HepG2 (cell line): ENCODE results near the gene GALNT16. TPM values are rescaled to one million over a fixed set of nuclear protein-coding genes. Genes with fewer than 3 reads are reported as not detected.

Experiments used
- ATAC-seq: fragments of 200-7000 bp; cut with Tn5 transposase; 3 replicates; pipeline ENCODE4 v1.9.1; 2020; ENCODE audit warnings: mild to moderate bottlenecking, moderate library complexity
- BruUV-seq: library from RNA; stranded (reverse); fragments of 400-500 nt; replicated peaks from 2 replicates; lab custom pipeline; 2021; lab: Mats Ljungman, UMichigan
- CTCF ChIA-PET: fragments of 300-600 bp; formaldehyde crosslinking; extraction: SDS; loops from one replicate; lab custom pipeline; 2021; ENCODE audit warnings: low total read pairs, inconsistent platforms, low intra/inter-chr PET ratio; lab: Yijun Ruan, JAX
- POLR2A ChIA-PET: fragments of 350-600 bp; sonication (Branson Sonifier 250); formaldehyde crosslinking; loops from one replicate; lab custom pipeline; 2020; ENCODE audit warnings: antibody characterized with exemption, inconsistent platforms; lab: Yijun Ruan, JAX
- DNase-seq: peaks from one replicate; pipeline ENCODE4 v3.0.0-alpha.2; 2015; ENCODE audit warnings: low spot score
- FAIRE-seq: peaks from 3 replicates; lab custom pipeline; 2011; peaks lifted over from hg19 to GRCh38; lab: Jason Lieb, UNC
- H2AFZ ChIP-seq: one replicate; pipeline ENCODE4 v1.6.1; 2011; ENCODE audit warnings: low read length, inconsistent platforms
- H3K27ac ChIP-seq: fragments of 300-600 bp; 3 replicates; pipeline ENCODE4 v1.8.0; 2011; ENCODE audit warnings: mixed run types, mild to moderate bottlenecking, mixed read lengths, low read length, inconsistent platforms; ENCODE audit not compliant: insufficient read depth; ENCODE audit errors: extremely low read length
- H3K27me3 ChIP-seq, 2 experiments: fragments of 200-600 bp in 1 of 2; 2 replicates in 1 of 2; 3 replicates in 1 of 2; pipeline versions ENCODE4 v1.6.0 to v1.8.0; 2011; ENCODE audit warnings: low read length in 2 of 2, mild to moderate bottlenecking in 2 of 2, moderate library complexity in 2 of 2, inconsistent platforms in 1 of 2; ENCODE audit not compliant: insufficient read depth in 2 of 2, control insufficient read depth in 1 of 2
- H3K36me3 ChIP-seq, 2 experiments: fragments of 200-600 bp in 1 of 2; replicated peaks in 1 of 2; 2 replicates in 1 of 2; 3 replicates in 1 of 2; pipeline versions ENCODE4 v1.5.1 to v1.8.0; 2011; ENCODE audit warnings: low read length in 2 of 2, inconsistent platforms in 1 of 2; ENCODE audit not compliant: insufficient read depth in 2 of 2, control insufficient read depth in 1 of 2
- H3K4me1 ChIP-seq: 2 replicates; pipeline ENCODE4 v1.5.1; 2012; ENCODE audit warnings: low read length, inconsistent platforms; ENCODE audit not compliant: insufficient read depth
- H3K4me2 ChIP-seq: 2 replicates; pipeline ENCODE4 v1.6.0; 2011; ENCODE audit warnings: low read depth, low read length, inconsistent platforms
- H3K4me3 ChIP-seq, 3 experiments: fragments of 200-600 bp in 1 of 3; sonication (generic), shearing (Covaris generic) in 1 of 3; replicated peaks in 1 of 3; 2 replicates each; pipeline ENCODE4 v1.5.1; 2011 to 2016; ENCODE audit warnings: low read length in 3 of 3, inconsistent platforms in 2 of 3, low read depth in 2 of 3, mild to moderate bottlenecking in 2 of 3, control low read depth in 1 of 3, mixed read lengths in 1 of 3; ENCODE audit not compliant: insufficient read depth in 1 of 3
- H3K79me2 ChIP-seq: one replicate; pipeline ENCODE4 v1.6.1; 2011; ENCODE audit warnings: low read length, inconsistent platforms; ENCODE audit not compliant: insufficient read depth
- H3K9ac ChIP-seq: 2 replicates; pipeline ENCODE4 v1.6.0; 2011; ENCODE audit warnings: mild to moderate bottlenecking, low read depth, low read length, inconsistent platforms; ENCODE audit not compliant: insufficient read depth
- H3K9me3 ChIP-seq: 2 replicates; pipeline ENCODE4 v1.5.1; 2012; ENCODE audit warnings: mild to moderate bottlenecking, low read length
- H4K20me1 ChIP-seq: 2 replicates; pipeline ENCODE4 v1.6.0; 2011; ENCODE audit warnings: inconsistent platforms, mild to moderate bottlenecking, low read length, moderate library complexity; ENCODE audit not compliant: insufficient read depth
- AGO1 ChIP-seq: fragments of 200-400 bp; formaldehyde crosslinking; IDR thresholded peaks from 2 replicates; pipeline ENCODE4 v1.6.1; 2017; ENCODE audit warnings: mild to moderate bottlenecking, low read depth, low read length, moderate library complexity; ENCODE audit not compliant: poor library complexity, severe bottlenecking
- ARNT ChIP-seq: fragments of 450-650 bp; IDR thresholded peaks from 2 replicates; pipeline ENCODE4 v1.6.1; 2017
- HMGXB4 ChIP-seq, 2 experiments: sonication (generic) in 1 of 2; formaldehyde crosslinking in 1 of 2; IDR thresholded peaks; 2 replicates each; pipeline versions ENCODE4 v1.4.0 to v1.6.1; 2018 to 2020; ENCODE audit warnings: missing genetic modification reagents in 2 of 2, borderline replicate concordance in 1 of 2, low read depth in 1 of 2, mild to moderate bottlenecking in 1 of 2, missing biosample characterization in 1 of 2
- HOXA9 ChIP-seq: sonication (generic); formaldehyde crosslinking; IDR thresholded peaks from 2 replicates; pipeline ENCODE4 v1.8.1; 2022; ENCODE audit warnings: missing genetic modification reagents, mild to moderate bottlenecking, moderate library complexity, borderline replicate concordance
- PHB2 ChIP-seq: fragments of 450-650 bp; IDR thresholded peaks from 2 replicates; pipeline ENCODE4 v1.6.1; 2018; ENCODE audit not compliant: partially characterized antibody
- REL ChIP-seq: sonication (generic); formaldehyde crosslinking; conservative IDR thresholded peaks from 2 replicates; pipeline ENCODE4 v1.8.0; 2022; ENCODE audit warnings: mild to moderate bottlenecking, missing genetic modification reagents, moderate library complexity
- SOX6 ChIP-seq, 2 experiments: fragments of 450-650 bp in 1 of 2; sonication (generic) in 1 of 2; formaldehyde crosslinking in 1 of 2; IDR thresholded peaks; 2 replicates each; pipeline versions ENCODE4 v1.4.0 to v1.6.1; 2017 to 2020; ENCODE audit warnings: antibody characterized with exemption in 1 of 2, mild to moderate bottlenecking in 1 of 2, missing genetic modification reagents in 1 of 2
- STAG1 ChIP-seq: sonication (generic); formaldehyde crosslinking; IDR thresholded peaks from 2 replicates; pipeline ENCODE4 v1.4.0; 2020; ENCODE audit warnings: missing genetic modification reagents
- TEF ChIP-seq: sonication (generic); formaldehyde crosslinking; IDR thresholded peaks from 2 replicates; pipeline ENCODE4 v1.5.0; 2020; ENCODE audit warnings: missing genetic modification reagents
- ZFY ChIP-seq: sonication (generic); formaldehyde crosslinking; IDR thresholded peaks from 2 replicates; pipeline ENCODE4 v1.4.0; 2020; ENCODE audit warnings: missing genetic modification reagents
- ZNF263 ChIP-seq: sonication (generic); formaldehyde crosslinking; IDR thresholded peaks from 2 replicates; pipeline ENCODE4 v1.4.0; 2020; ENCODE audit warnings: missing genetic modification reagents
- ZNF343 ChIP-seq: sonication (generic); formaldehyde crosslinking; IDR thresholded peaks from 2 replicates; pipeline ENCODE4 v1.4.0; 2020; ENCODE audit warnings: mild to moderate bottlenecking, missing genetic modification reagents
- ZNF460 ChIP-seq: sonication (generic); formaldehyde crosslinking; IDR thresholded peaks from 2 replicates; pipeline ENCODE4 v1.5.1; 2020; ENCODE audit warnings: missing genetic modification reagents, mild to moderate bottlenecking, borderline replicate concordance
- ZNF737 ChIP-seq: sonication (generic); formaldehyde crosslinking; IDR thresholded peaks from 2 replicates; pipeline ENCODE4 v1.5.0; 2020; ENCODE audit warnings: missing genetic modification reagents, mild to moderate bottlenecking, borderline replicate concordance
- ZNF761 ChIP-seq: sonication (generic); formaldehyde crosslinking; conservative IDR thresholded peaks from 2 replicates; pipeline ENCODE4 v1.4.0; 2020; ENCODE audit warnings: mild to moderate bottlenecking, missing genetic modification reagents
- ZNF792 ChIP-seq: IDR thresholded peaks from 2 replicates; pipeline ENCODE4 v1.6.1; 2016
- ZNF83 ChIP-seq: sonication (generic); formaldehyde crosslinking; IDR thresholded peaks from 2 replicates; pipeline ENCODE4 v1.4.0; 2020; ENCODE audit warnings: missing genetic modification reagents, mild to moderate bottlenecking, borderline replicate concordance
- WGBS: methylation state at CpG from one replicate; pipeline ENCODE4 v1.1.6; 2017; ENCODE audit warnings: low lambda C conversion rate; 5-methylcytosine and 5-hydroxymethylcytosine counted together
- in situ Hi-C: cut with HindIII; loops from 2 replicates; pipeline ENCODE4 v1.10.0; 2017; ENCODE audit warnings: low pct_unique_long_range_greater_than_20kb; ENCODE audit not compliant: extremely low pct_ligation_motif_present
- intact Hi-C: fragments of 100-400 bp; cut with micrococcal nuclease; formaldehyde crosslinking; loops from one replicate; pipeline ENCODE4 v1.10.0; 2022; ENCODE audit not compliant: unreplicated experiment
- polyA plus RNA-seq, 8 experiments: library from polyadenylated mRNA; depleted of rRNA in 3 of 8; stranded (reverse) in 7 of 8; unstranded in 1 of 8; fragments of >200 nt; fragmentation: Illumina TruSeq in 4 of 8; extraction: Trizol in 4 of 8; gene quantifications; 2 replicates each; pipeline versions ENCODE4 v1.2.1 to v1.2.3, GENCODE V29; 2011 to 2016; ENCODE audit warnings: low read depth in 4 of 8, missing spikeins in 1 of 8, mixed read lengths in 1 of 8; ENCODE audit not compliant: insufficient read depth in 1 of 8
- total RNA-seq, 5 experiments: library from RNA; depleted of rRNA; stranded (reverse); fragments of >200 nt; fragmentation: Illumina TruSeq; extraction: Trizol; gene quantifications; 2 replicates each; pipeline ENCODE4 v1.2.3, GENCODE V29; 2016; ENCODE audit warnings: low read depth in 1 of 5

The GALNT16 gene
- total and polyA plus RNA-seq, 2 of the 13 experiments (the other 11 are each of a cell fraction or from before 2014, with no cell fraction given) = 0.54 to 0.82 TPM

GRCh38 chr14:69259527-69260189 is at the start of gene GALNT16 (continued):
- TF ChIP-seq SOX6 (IDR thresholded peaks at IDR 0.05) (no peak), SOX6 (CRISPR knock-in tag; IDR thresholded peaks at IDR 0.05) (no peak), AGO1 (peak; percentile 26), HMGXB4 (CRISPR knock-in tag; IDR thresholded peaks at IDR 0.05; ENCODE audit: borderline replicate concordance in 1 of 2, low read depth in 1 of 2) (peak in 1 of 2 experiments; percentile 62; a peak in 1 of 4 replicates), ZNF761 (0 out of 2 replicates have a peak, but pooled peaks have one; percentile 28), ZNF343 (CRISPR knock-in tag) (0 out of 2 replicates have a peak, but pooled peaks have one; percentile 32)

DNA sequence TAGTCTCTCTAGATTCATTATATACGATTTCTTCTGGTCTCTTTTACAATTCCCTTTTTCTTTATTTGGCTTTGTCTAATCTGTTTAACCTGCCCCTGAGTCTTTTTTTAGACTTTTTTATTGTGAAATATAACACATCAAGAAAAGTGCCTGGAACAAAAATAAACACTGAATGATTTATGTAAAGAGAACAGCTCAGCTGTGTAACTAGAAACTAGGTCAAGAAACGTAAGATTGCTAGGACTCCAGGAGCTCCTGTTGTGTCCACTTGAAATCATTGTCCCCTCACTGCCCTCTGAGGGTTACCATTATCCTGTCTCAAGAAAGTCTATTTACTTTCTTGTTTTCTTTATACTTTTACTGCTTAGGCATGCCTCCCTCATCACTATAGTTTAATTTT is 45.6 kb upstream of the GALNT16 start:
- peaks cover 0 to 7% of the 10 kb centered on the region in 2 experiments; a peak in 3 of 5 replicates for H3K36me3 ChIP-seq
- ATAC-seq = no peak
- POLR2A ChIA-PET = no interaction called here
- H3K27ac ChIP-seq = no peak overlapping the region
- FAIRE-seq = no peak
- no peaks in the 10 kb centered on the region for H3K9me3 ChIP-seq
- no peak overlapping the region for H3K9ac ChIP-seq
- no peaks in the 10 kb centered on the region for H3K79me2 ChIP-seq
- CTCF ChIA-PET = no interaction called here
- H3K27me3 ChIP-seq = no peaks in the 10 kb centered on the region
- H2AFZ ChIP-seq = no peak overlapping the region
- TF ChIP-seq HOXA9 (no peak), STAG1 (CRISPR knock-in tag) (no peak), TEF (no peak), ZNF460 (CRISPR knock-in tag) (no peak), ZNF83 (CRISPR knock-in tag) (no peak), ZNF792 (CRISPR knock-in tag) (no peak), ZFY (CRISPR knock-in tag) (no peak), ZNF263 (CRISPR knock-in tag) (no peak), ZNF737 (no peak), PHB2 (no peak), REL (CRISPR knock-in tag) (no peak), ARNT (no peak)
- DNase-seq = no peak
- intact Hi-C loops = no loop called here
- H3K4me2 ChIP-seq = no peak overlapping the region
- H3K4me3 ChIP-seq = no peak overlapping the region
- no TSS peak for BruUV-seq
- H3K4me1 ChIP-seq = no peaks in the 10 kb centered on the region
- in situ Hi-C loops = no loop called here
- H4K20me1 ChIP-seq = no peaks in the 10 kb centered on the region
- 83% methylated on average over 2 of the region's 2 CpGs for WGBS
